HEK293 (cell line): ENCODE results near the gene TRMT1.

Source experiments
- BCL11A ChIP-seq: fragments of 450-650 bp; formaldehyde crosslinking; IDR thresholded peaks from 2 replicates; pipeline ENCODE4 v1.5.1; 2016; ENCODE audit warnings: low read depth, missing biosample characterization, missing genetic modification characterization
- CTCF ChIP-seq: fragments of 450-650 bp; formaldehyde crosslinking; IDR thresholded peaks from 2 replicates; pipeline ENCODE4 v1.5.1; 2016; ENCODE audit warnings: missing biosample characterization, missing genetic modification characterization
- ELK4 ChIP-seq: IDR thresholded peaks from 2 replicates; pipeline ENCODE4 v1.6.1; 2011; ENCODE audit warnings: mild to moderate bottlenecking, low read depth, low read length, borderline replicate concordance
- GLIS2 ChIP-seq: fragments of 450-650 bp; formaldehyde crosslinking; IDR thresholded peaks from 2 replicates; pipeline ENCODE4 v1.5.1; 2016; ENCODE audit warnings: missing biosample characterization, missing genetic modification characterization
- MYNN ChIP-seq: fragments of 450-650 bp; formaldehyde crosslinking; IDR thresholded peaks from 2 replicates; pipeline ENCODE4 v1.5.1; 2016; ENCODE audit warnings: missing biosample characterization, missing genetic modification characterization, borderline replicate concordance
- PATZ1 ChIP-seq: fragments of 450-650 bp; formaldehyde crosslinking; IDR thresholded peaks from 2 replicates; pipeline ENCODE4 v1.5.1; 2016; ENCODE audit warnings: missing biosample characterization, missing genetic modification characterization
- PRDM6 ChIP-seq: fragments of 450-650 bp; formaldehyde crosslinking; IDR thresholded peaks from 2 replicates; pipeline ENCODE4 v1.5.1; 2017; ENCODE audit warnings: missing biosample characterization, missing genetic modification characterization
- RBAK ChIP-seq: fragments of 450-650 bp; formaldehyde crosslinking; IDR thresholded peaks from 2 replicates; pipeline ENCODE4 v1.5.1; 2016; ENCODE audit warnings: missing biosample characterization, missing genetic modification characterization
- SETDB1 ChIP-seq: IDR thresholded peaks from one replicate; pipeline ENCODE4 v1.6.1; 2017; ENCODE audit warnings: mild to moderate bottlenecking, low read length, moderate library complexity, mixed read lengths; ENCODE audit not compliant: insufficient read length
- TCF7L2 ChIP-seq: IDR thresholded peaks from 2 replicates; pipeline ENCODE4 v1.6.1; 2011; ENCODE audit warnings: low read depth, mild to moderate bottlenecking, inconsistent platforms, low read length, moderate library complexity, borderline replicate concordance
- TRIM28 ChIP-seq: IDR thresholded peaks from 2 replicates; pipeline ENCODE4 v1.6.1; 2011; ENCODE audit warnings: low read length, control low read depth, borderline replicate concordance
- ZBTB20 ChIP-seq: fragments of 450-650 bp; formaldehyde crosslinking; IDR thresholded peaks from 2 replicates; pipeline ENCODE4 v1.5.1; 2016; ENCODE audit warnings: missing biosample characterization, missing genetic modification characterization
- ZBTB48 ChIP-seq: fragments of 450-650 bp; formaldehyde crosslinking; IDR thresholded peaks from 2 replicates; pipeline ENCODE4 v1.5.1; 2016; ENCODE audit warnings: missing biosample characterization, missing genetic modification characterization
- ZBTB6 ChIP-seq: fragments of 450-650 bp; formaldehyde crosslinking; IDR thresholded peaks from 2 replicates; pipeline ENCODE4 v1.5.1; 2017; ENCODE audit warnings: missing biosample characterization, missing genetic modification characterization
- ZFHX2 ChIP-seq: fragments of 450-650 bp; formaldehyde crosslinking; conservative IDR thresholded peaks from 2 replicates; pipeline ENCODE4 v1.5.1; 2016; ENCODE audit warnings: missing biosample characterization, missing genetic modification characterization
- ZFP69B ChIP-seq: fragments of 450-650 bp; formaldehyde crosslinking; IDR thresholded peaks from 2 replicates; pipeline ENCODE4 v1.5.1; 2016; ENCODE audit warnings: missing biosample characterization, missing genetic modification characterization
- ZNF112 ChIP-seq: fragments of 450-650 bp; formaldehyde crosslinking; IDR thresholded peaks from 2 replicates; pipeline ENCODE4 v1.5.0; 2017; ENCODE audit warnings: missing biosample characterization, missing genetic modification characterization
- ZNF138 ChIP-seq: fragments of 450-650 bp; formaldehyde crosslinking; IDR thresholded peaks from 2 replicates; pipeline ENCODE4 v1.5.1; 2016; ENCODE audit warnings: missing biosample characterization, missing genetic modification characterization, borderline replicate concordance
- ZNF146 ChIP-seq: fragments of 450-650 bp; formaldehyde crosslinking; IDR thresholded peaks from 2 replicates; pipeline ENCODE4 v1.5.1; 2016; ENCODE audit warnings: missing biosample characterization, missing genetic modification characterization
- ZNF184 ChIP-seq: fragments of 450-650 bp; IDR thresholded peaks from 2 replicates; pipeline ENCODE4 v1.5.1; 2018; ENCODE audit warnings: missing biosample characterization, mild to moderate bottlenecking, missing genetic modification characterization
- ZNF274 ChIP-seq, 2 experiments: fragments of 200-500 bp in 1 of 2; fragments of 450-650 bp in 1 of 2; sonication (Bioruptor generic) in 1 of 2; formaldehyde crosslinking in 1 of 2; IDR thresholded peaks; 2 replicates each; pipeline versions ENCODE4 v1.5.1 to v1.6.1; 2014 to 2016; ENCODE audit warnings: borderline replicate concordance in 1 of 2, inconsistent platforms in 1 of 2, low read length in 1 of 2, missing biosample characterization in 1 of 2, missing genetic modification characterization in 1 of 2
- ZNF449 ChIP-seq: fragments of 450-650 bp; formaldehyde crosslinking; IDR thresholded peaks from 2 replicates; pipeline ENCODE4 v1.5.1; 2017; ENCODE audit warnings: missing biosample characterization, mild to moderate bottlenecking, missing genetic modification characterization, moderate library complexity
- ZNF513 ChIP-seq: fragments of 450-650 bp; IDR thresholded peaks from 2 replicates; pipeline ENCODE4 v1.5.1; 2018; ENCODE audit warnings: missing biosample characterization, missing genetic modification characterization
- ZNF529 ChIP-seq: fragments of 450-650 bp; formaldehyde crosslinking; IDR thresholded peaks from 2 replicates; pipeline ENCODE4 v1.5.1; 2017; ENCODE audit warnings: missing genetic modification characterization, missing biosample characterization; ENCODE audit not compliant: insufficient replicate concordance
- ZNF530 ChIP-seq: fragments of 450-650 bp; formaldehyde crosslinking; IDR thresholded peaks from 2 replicates; pipeline ENCODE4 v1.5.1; 2016; ENCODE audit warnings: low read depth, missing biosample characterization, missing genetic modification characterization
- ZNF600 ChIP-seq: fragments of 450-650 bp; formaldehyde crosslinking; IDR thresholded peaks from 2 replicates; pipeline ENCODE4 v1.5.1; 2016; ENCODE audit warnings: missing biosample characterization, missing genetic modification characterization
- ZNF629 ChIP-seq: fragments of 450-650 bp; formaldehyde crosslinking; IDR thresholded peaks from 2 replicates; pipeline ENCODE4 v1.5.1; 2017; ENCODE audit warnings: missing biosample characterization, missing genetic modification characterization
- ZNF837 ChIP-seq: fragments of 450-650 bp; formaldehyde crosslinking; IDR thresholded peaks from 2 replicates; pipeline ENCODE4 v1.5.1; 2016; ENCODE audit warnings: missing biosample characterization, missing genetic modification characterization

TRMT1 gene

GRCh38 chr19:13082192-13083007 lies 34.1 kb downstream of the TRMT1 start (continued):
- TF ChIP-seq ZNF274 (IDR thresholded peaks at IDR 0.05; ENCODE audit: low read length) (no peak), ZNF274 (tag by site-specific recombination; IDR thresholded peaks at IDR 0.05; ENCODE audit: borderline replicate concordance) (no peak), GLIS2 (tag by site-specific recombination) (no peak), BCL11A (tag by site-specific recombination) (no peak), ZNF513 (tag by site-specific recombination) (no peak), PATZ1 (tag by site-specific recombination) (peak; percentile 41; the same call in 1 of the 2 replicates), ZNF449 (tag by site-specific recombination) (no peak), SETDB1 (no peak), ZBTB6 (tag by site-specific recombination) (peak; percentile 53; the same call in 1 of the 2 replicates), ZBTB20 (tag by site-specific recombination) (no peak), ZBTB48 (tag by site-specific recombination) (no peak), ZNF184 (no peak), ELK4 (no peak), RBAK (no peak), ZNF146 (tag by site-specific recombination) (no peak), ZNF629 (tag by site-specific recombination) (no peak), ZNF600 (tag by site-specific recombination) (peak; percentile 71; the same call in 1 of the 2 replicates), ZNF112 (no peak), ZFP69B (no peak), CTCF (tag by site-specific recombination) (peak; percentile 18; the same call in 1 of the 2 replicates), ZNF529 (tag by site-specific recombination) (no peak), ZNF837 (no peak), ZNF530 (tag by site-specific recombination) (no peak), TCF7L2 (no peak), ZNF138 (tag by site-specific recombination) (no peak), ZFHX2 (tag by site-specific recombination) (peak; percentile 38), MYNN (tag by site-specific recombination) (peak; percentile 53; the same call in 1 of the 2 replicates), TRIM28 (no peak), PRDM6 (tag by site-specific recombination) (no peak)
